K562 (cell line): ENCODE results near the gene CD52. TPM values are rescaled to one million over a fixed set of nuclear protein-coding genes. Genes with fewer than 3 reads are reported as not detected.

Source experiments
- IRF2 ChIP-seq: sonication (generic); formaldehyde crosslinking; IDR thresholded peaks from 2 replicates; pipeline ENCODE4 v1.8.1; 2022; ENCODE audit warnings: mild to moderate bottlenecking, missing genetic modification reagents
- NCOA4 ChIP-seq: fragments of 450-650 bp; IDR thresholded peaks from 2 replicates; pipeline ENCODE4 v1.6.1; 2018; ENCODE audit warnings: mild to moderate bottlenecking; ENCODE audit not compliant: partially characterized antibody
- PURB ChIP-seq: sonication (generic); formaldehyde crosslinking; IDR thresholded peaks from 2 replicates; pipeline ENCODE4 v1.9.0; 2021; ENCODE audit warnings: low read depth, mild to moderate bottlenecking, missing genetic modification reagents
- SETDB1 ChIP-seq: IDR thresholded peaks from one replicate; pipeline ENCODE4 v1.6.1; 2012; ENCODE audit warnings: low read length, control low read depth, inconsistent platforms
- ZBTB1 ChIP-seq: sonication (generic); formaldehyde crosslinking; IDR thresholded peaks from 2 replicates; pipeline ENCODE4 v1.8.1; 2023; ENCODE audit warnings: missing genetic modification reagents, low read depth, mild to moderate bottlenecking, borderline replicate concordance
- ZNF583 ChIP-seq: fragments of 250-450 bp; sonication (Bioruptor Pico); IDR thresholded peaks from 2 replicates; pipeline ENCODE4 v1.4.0; 2020
- polyA plus RNA-seq, 8 experiments: library from polyadenylated mRNA; depleted of rRNA in 4 of 8; stranded (reverse) in 5 of 8; unstranded in 3 of 8; fragments of >200 nt; fragmentation: Nextera tagmentation in 2 of 8; fragmentation: Illumina TruSeq in 1 of 8; extraction: Ambion mirVana in 2 of 8; extraction: Trizol in 1 of 8; gene quantifications; 2 replicates each; pipeline versions ENCODE4 v1.2.1 to v1.2.3, GENCODE V29; 2011 to 2014; ENCODE audit warnings: inconsistent platforms in 1 of 8, missing spikeins in 1 of 8
- total RNA-seq, 7 experiments: library from RNA; depleted of rRNA in 6 of 7; stranded (reverse); fragments of >200 nt in 6 of 7; fragmentation: Illumina TruSeq in 2 of 7; extraction: Trizol in 2 of 7; gene quantifications; 2 replicates each; pipeline versions ENCODE4 v1.2.1 to v1.2.3, GENCODE V29; 2011 to 2021; ENCODE audit warnings: low replicate concordance in 1 of 7
- TF ChIP-seq, protein P1 (sequence below), 2 experiments: fragments of 450-650 bp; IDR thresholded peaks; 2 replicates each; pipeline ENCODE4 v1.6.1; 2016; ENCODE audit warnings: mild to moderate bottlenecking in 2 of 2, borderline replicate concordance in 1 of 2, low read depth in 1 of 2, moderate library complexity in 1 of 2
- TF ChIP-seq, protein P2 (sequence below): fragments of 450-650 bp; IDR thresholded peaks from 2 replicates; pipeline ENCODE4 v1.6.1; 2016; ENCODE audit warnings: mild to moderate bottlenecking

Gene CD52
- total and polyA plus RNA-seq, 9 of the 15 experiments (the other 6 are each of a cell fraction or from before 2014, with no cell fraction given): 34.9 to 488 (median 173) TPM

GRCh38 chr1:26284597-26285347 lies 33.0 kb upstream of the CD52 start (continued):
- TF ChIP-seq, protein P1, sequence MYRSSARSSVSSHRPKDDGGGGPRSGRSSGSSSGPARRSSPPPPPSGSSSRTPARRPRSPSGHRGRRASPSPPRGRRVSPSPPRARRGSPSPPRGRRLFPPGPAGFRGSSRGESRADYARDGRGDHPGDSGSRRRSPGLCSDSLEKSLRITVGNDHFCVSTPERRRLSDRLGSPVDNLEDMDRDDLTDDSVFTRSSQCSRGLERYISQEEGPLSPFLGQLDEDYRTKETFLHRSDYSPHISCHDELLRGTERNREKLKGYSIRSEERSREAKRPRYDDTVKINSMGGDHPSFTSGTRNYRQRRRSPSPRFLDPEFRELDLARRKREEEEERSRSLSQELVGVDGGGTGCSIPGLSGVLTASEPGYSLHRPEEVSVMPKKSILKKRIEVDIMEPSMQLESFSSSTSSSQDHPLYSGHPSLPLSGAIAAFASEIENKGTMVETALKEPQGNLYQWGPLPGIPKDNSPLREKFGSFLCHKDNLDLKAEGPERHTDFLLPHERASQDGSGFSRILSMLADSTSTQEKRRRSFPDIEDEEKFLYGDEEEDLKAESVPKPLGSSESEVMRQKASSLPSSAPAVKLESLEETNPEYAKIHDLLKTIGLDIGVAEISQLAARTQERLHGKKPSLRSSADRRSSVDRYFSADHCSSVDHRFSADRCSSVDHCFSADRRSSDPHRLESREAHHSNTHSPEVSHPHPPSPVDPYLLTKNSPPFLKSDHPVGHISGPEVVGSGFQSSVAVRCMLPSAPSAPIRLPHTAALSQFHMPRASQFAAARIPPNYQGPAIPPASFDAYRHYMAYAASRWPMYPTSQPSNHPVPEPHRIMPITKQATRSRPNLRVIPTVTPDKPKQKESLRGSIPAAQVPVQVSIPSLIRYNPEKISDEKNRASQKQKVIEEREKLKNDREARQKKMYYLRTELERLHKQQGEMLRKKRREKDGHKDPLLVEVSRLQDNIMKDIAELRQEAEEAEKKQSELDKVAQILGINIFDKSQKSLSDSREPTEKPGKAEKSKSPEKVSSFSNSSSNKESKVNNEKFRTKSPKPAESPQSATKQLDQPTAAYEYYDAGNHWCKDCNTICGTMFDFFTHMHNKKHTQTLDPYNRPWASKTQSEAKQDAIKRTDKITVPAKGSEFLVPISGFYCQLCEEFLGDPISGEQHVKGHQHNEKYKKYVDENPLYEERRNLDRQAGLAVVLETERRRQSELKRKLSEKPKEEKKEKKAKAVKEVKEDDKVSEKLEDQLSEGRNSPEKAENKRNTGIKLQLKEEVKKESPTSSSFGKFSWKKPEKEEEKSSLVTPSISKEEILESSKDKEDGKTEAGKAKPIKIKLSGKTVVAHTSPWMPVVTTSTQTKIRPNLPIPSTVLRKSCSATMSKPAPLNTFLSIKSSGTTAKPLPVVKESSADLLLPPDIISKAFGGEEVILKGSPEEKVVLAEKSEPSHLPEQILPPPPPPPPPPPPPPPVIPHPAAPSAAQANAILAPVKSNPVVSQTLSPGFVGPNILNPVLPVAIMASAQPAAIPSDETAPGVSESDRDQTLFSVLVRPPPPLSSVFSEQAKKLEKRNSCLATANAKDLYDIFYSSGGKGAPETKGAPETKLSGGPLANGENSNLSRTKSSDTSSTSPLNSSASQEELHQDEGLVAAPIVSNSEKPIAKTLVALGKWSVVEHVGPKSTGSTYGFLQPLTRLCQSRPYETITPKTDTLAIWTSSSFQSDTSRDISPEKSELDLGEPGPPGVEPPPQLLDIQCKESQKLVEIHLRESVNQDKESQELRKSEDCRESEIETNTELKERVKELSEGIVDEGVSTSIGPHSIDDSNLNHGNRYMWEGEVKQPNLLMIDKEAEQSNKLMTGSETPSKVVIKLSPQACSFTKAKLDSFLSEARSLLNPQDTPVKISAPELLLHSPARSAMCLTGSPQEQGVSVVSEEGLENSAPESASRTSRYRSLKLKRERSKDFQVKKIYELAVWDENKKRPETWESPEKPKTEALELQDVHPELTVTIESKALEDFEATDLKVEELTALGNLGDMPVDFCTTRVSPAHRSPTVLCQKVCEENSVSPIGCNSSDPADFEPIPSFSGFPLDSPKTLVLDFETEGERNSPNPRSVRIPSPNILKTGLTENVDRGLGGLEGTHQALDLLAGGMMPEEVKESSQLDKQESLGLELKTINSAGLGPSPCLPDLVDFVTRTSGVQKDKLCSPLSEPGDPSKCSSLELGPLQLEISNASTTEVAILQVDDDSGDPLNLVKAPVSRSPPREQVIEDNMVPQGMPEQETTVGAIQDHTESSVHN (IDR thresholded peaks at IDR 0.05; ENCODE audit: borderline replicate concordance in 1 of 2, low read depth in 1 of 2): peak in 1 of 2 experiments; percentile 78; a peak in 1 of 4 replicates
- TF ChIP-seq ZBTB1 (CRISPR knock-in tag) (peak; percentile 55; the same call in 1 of the 2 replicates), PURB (CRISPR knock-in tag) (no peak), ZNF583 (CRISPR knock-in tag) (no peak), SETDB1 (peak; percentile 31), IRF2 (CRISPR knock-in tag) (no peak), NCOA4 (no peak)
- TF ChIP-seq, protein P2, sequence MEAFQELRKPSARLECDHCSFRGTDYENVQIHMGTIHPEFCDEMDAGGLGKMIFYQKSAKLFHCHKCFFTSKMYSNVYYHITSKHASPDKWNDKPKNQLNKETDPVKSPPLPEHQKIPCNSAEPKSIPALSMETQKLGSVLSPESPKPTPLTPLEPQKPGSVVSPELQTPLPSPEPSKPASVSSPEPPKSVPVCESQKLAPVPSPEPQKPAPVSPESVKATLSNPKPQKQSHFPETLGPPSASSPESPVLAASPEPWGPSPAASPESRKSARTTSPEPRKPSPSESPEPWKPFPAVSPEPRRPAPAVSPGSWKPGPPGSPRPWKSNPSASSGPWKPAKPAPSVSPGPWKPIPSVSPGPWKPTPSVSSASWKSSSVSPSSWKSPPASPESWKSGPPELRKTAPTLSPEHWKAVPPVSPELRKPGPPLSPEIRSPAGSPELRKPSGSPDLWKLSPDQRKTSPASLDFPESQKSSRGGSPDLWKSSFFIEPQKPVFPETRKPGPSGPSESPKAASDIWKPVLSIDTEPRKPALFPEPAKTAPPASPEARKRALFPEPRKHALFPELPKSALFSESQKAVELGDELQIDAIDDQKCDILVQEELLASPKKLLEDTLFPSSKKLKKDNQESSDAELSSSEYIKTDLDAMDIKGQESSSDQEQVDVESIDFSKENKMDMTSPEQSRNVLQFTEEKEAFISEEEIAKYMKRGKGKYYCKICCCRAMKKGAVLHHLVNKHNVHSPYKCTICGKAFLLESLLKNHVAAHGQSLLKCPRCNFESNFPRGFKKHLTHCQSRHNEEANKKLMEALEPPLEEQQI: no peak
